LNCaP clone FGC (cell line): ENCODE results near the gene PARVA.

ENCODE experiments used
- DNase-seq: peaks from one replicate; pipeline ENCODE4 v3.0.0-alpha.2; 2011; ENCODE audit warnings: low read depth
- H3K4me3 ChIP-seq: 2 replicates; pipeline ENCODE4 v1.5.1; 2011; ENCODE audit warnings: mild to moderate bottlenecking, low read depth, low read length, control low read depth
- TF ChIP-seq, protein P1 (sequence below): IDR thresholded peaks from 2 replicates; pipeline ENCODE4 v1.5.1; 2012; ENCODE audit warnings: mild to moderate bottlenecking; ENCODE audit not compliant: control insufficient read depth, insufficient read depth; ENCODE audit errors: extremely low read depth

The PARVA gene

GRCh38 chr11:12506404-12506921 is 129.1 kb downstream of the PARVA start:
- no peak overlapping the region for H3K4me3 ChIP-seq
- no peak for DNase-seq
- TF ChIP-seq, protein P1, sequence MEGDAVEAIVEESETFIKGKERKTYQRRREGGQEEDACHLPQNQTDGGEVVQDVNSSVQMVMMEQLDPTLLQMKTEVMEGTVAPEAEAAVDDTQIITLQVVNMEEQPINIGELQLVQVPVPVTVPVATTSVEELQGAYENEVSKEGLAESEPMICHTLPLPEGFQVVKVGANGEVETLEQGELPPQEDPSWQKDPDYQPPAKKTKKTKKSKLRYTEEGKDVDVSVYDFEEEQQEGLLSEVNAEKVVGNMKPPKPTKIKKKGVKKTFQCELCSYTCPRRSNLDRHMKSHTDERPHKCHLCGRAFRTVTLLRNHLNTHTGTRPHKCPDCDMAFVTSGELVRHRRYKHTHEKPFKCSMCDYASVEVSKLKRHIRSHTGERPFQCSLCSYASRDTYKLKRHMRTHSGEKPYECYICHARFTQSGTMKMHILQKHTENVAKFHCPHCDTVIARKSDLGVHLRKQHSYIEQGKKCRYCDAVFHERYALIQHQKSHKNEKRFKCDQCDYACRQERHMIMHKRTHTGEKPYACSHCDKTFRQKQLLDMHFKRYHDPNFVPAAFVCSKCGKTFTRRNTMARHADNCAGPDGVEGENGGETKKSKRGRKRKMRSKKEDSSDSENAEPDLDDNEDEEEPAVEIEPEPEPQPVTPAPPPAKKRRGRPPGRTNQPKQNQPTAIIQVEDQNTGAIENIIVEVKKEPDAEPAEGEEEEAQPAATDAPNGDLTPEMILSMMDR = no peak

DNA sequence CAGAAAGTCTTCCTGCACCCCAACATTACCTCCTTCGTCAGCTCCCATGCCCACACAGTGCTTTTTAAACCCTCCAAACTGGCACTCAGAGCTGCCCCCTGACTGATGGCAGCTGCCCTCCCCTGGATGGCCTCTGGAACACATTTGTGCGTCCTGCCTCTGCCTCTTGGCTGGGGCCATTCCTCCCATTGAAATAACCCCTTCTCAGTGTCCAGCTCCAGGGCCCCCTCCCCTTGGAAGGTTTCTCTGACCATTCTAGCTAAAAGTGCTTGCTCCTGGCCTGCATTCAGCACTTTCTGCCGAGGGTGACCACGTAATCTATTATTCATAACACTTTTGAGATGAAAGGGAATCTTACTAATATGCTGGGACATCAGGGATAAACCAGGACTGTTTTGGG is 130.0 kb downstream of the PARVA start:
- TF ChIP-seq, protein P1 = no peak
- no peak for DNase-seq
- H3K4me3 ChIP-seq = no peak overlapping the region

- no peak for DNase-seq
- TF ChIP-seq, protein P1 = no peak
- no peak overlapping the region for H3K4me3 ChIP-seq
Measured at GRCh38 chr11:12508151-12508751, 130.9 kb downstream of the PARVA start.

- TF ChIP-seq, protein P1 = no peak
- no peak for DNase-seq
- H3K4me3 ChIP-seq = no peak overlapping the region
Measured at GRCh38 chr11:12509371-12509770, 132.0 kb downstream of the PARVA start.

DNA sequence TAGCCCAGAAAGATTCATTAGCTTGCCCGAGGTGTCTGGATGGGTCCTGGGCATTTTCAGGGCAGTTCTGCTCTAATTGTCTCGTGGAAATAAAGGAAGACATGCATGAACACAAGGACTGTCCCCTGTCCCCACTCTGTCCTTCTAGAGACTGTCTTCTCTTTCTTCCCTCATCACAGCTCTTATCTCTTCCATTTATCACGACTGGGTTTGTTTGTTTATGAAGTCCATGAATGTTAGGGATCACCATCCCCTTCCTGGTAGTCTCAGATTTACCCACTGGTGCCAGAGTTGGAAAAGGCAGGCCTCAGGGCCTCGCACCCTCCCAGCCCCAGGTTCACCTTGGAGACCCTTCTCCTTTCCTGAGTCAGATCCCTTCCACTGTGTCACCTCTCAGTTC is 134.8 kb downstream of the PARVA start:
- no peak overlapping the region for H3K4me3 ChIP-seq
- TF ChIP-seq, protein P1 = no peak
- DNase-seq = no peak

DNA sequence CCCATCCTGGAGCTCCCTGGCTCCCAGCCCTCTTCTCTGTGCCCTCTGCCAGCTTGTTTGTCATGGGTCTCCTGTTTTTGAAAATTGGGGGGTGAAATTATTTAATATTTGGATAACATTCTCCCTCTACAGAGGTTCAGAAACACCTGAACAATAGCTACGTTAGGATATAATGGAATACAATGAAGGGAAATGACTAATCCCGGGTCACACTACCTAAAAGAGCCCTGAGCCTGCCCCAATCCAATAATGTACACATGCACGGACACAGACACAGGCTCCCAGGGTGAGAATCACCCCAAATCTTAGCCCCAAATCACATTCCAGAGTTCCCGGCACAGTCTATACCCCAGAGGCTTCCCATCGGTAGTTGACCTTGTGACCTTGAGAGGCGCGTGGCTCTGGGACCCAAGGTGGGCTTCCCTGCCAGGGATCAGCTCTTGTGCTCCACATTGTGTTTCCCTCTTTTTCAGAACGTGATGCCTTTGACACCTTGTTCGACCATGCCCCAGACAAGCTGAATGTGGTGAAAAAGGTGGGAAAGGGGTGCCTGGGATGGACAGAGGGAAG is 135.5 kb downstream of the PARVA start:
- DNase-seq = no peak
- H3K4me3 ChIP-seq = no peak overlapping the region
- TF ChIP-seq, protein P1 = no peak
